ENCODE data around the gene RAD51D. TPM values are rescaled to one million over a fixed set of nuclear protein-coding genes. Genes with fewer than 3 reads are reported as not detected.

RAD51D gene
- total RNA-seq, 1 donor from 2014 or later = 22.9 TPM

GRCh38 chr17:35052780-35053179 is 66.9 kb downstream of the RAD51D start:
- H3K4me3 Mint-ChIP-seq = no peak overlapping the region

GRCh38 chr17:35052241-35052610 is 67.4 kb downstream of the RAD51D start:
- CTCF ChIA-PET = no interaction called here
- Mint-ChIP-seq H3K27ac (peak overlapping the region; percentile 86), H3K4me1 (peaks cover 50% of the 10 kb centered on the region), H3K36me3 (ENCODE audit: low read depth) (peaks cover 3% of the 10 kb centered on the region), H3K4me3 (no peak overlapping the region), H3K27me3 (no peaks in the 10 kb centered on the region), H3K9me3 (no peaks in the 10 kb centered on the region)
- POLR2A ChIA-PET = interaction anchor here (1.5 to 2.4 kb wide), 2 partner anchors 11 to 36 kb away, joined by 3 to 18 read pairs; partner anchors contain the start of gene RFFL
- ATAC-seq (ENCODE audit: low read depth) = no peak
- DNase-seq = no peak
- TF ChIP-seq CTCF (IDR thresholded peaks at IDR 0.05) = no peak
- intact Hi-C loops (cut with micrococcal nuclease) = no loop called here

More at GRCh38 chr17:35052780-35053179, 66.9 kb downstream of the RAD51D start:
- no peak for ATAC-seq (ENCODE audit: low read depth)
- no peak for DNase-seq
- no peaks in the 10 kb centered on the region for H3K9me3 Mint-ChIP-seq
- peaks cover 7% of the 10 kb centered on the region for H3K36me3 Mint-ChIP-seq (ENCODE audit: low read depth)
- H3K4me1 Mint-ChIP-seq = peaks cover 50% of the 10 kb centered on the region
- no peak for TF ChIP-seq CTCF (IDR thresholded peaks at IDR 0.05)
- H3K27me3 Mint-ChIP-seq = no peaks in the 10 kb centered on the region
- CTCF ChIA-PET = no interaction called here
- peak overlapping the region; percentile 86 for H3K27ac Mint-ChIP-seq
- intact Hi-C loops (cut with micrococcal nuclease) = no loop called here
- POLR2A ChIA-PET = interaction anchor here (1.5 kb wide), 1 partner anchor 35 kb away, joined by 3 read pairs; no protein-coding TSS in a partner anchor

GRCh38 chr17:35051579-35052240 is 68.0 kb downstream of the RAD51D start:
- H3K4me3 Mint-ChIP-seq = peak overlapping the region; percentile 54
- no peaks in the 10 kb centered on the region for H3K27me3 Mint-ChIP-seq
- peaks cover 55% of the 10 kb centered on the region for H3K4me1 Mint-ChIP-seq
- ChIA-PET POLR2A (interaction anchor here (2.4 kb wide), 1 partner anchor 12 kb away, joined by 18 read pairs; the partner anchor contains the start of gene RFFL), CTCF (interaction anchor here (0.9 kb wide), 1 partner anchor 92 kb away, joined by 3 read pairs; no protein-coding TSS in a partner anchor)
- H3K9me3 Mint-ChIP-seq = no peaks in the 10 kb centered on the region
- DNase-seq (no peak), ATAC-seq (ENCODE audit: low read depth) (peak; percentile 29)
- intact Hi-C loops (cut with micrococcal nuclease) = loop anchor here (1.0 kb wide), 2 partner anchors 12 to 38 kb away; partner anchors contain the start of gene RFFL
- no peak for TF ChIP-seq CTCF (IDR thresholded peaks at IDR 0.05)
- H3K36me3 Mint-ChIP-seq (ENCODE audit: low read depth) = peaks cover 3% of the 10 kb centered on the region
- peak overlapping the region; percentile 86 for H3K27ac Mint-ChIP-seq

- no peaks in the 10 kb centered on the region for H3K9me3 Mint-ChIP-seq
- H3K27me3 Mint-ChIP-seq = no peaks in the 10 kb centered on the region
- CTCF ChIA-PET = interaction anchor here (0.9 kb wide), 1 partner anchor 92 kb away, joined by 3 read pairs; no protein-coding TSS in a partner anchor
- H3K4me3 Mint-ChIP-seq = peak overlapping the region; percentile 54
- DNase-seq = no peak
- peaks cover 61% of the 10 kb centered on the region for H3K4me1 Mint-ChIP-seq
- H3K27ac Mint-ChIP-seq = peak overlapping the region; percentile 86
- peaks cover 3% of the 10 kb centered on the region for H3K36me3 Mint-ChIP-seq (ENCODE audit: low read depth)
- POLR2A ChIA-PET = interaction anchor here (2.4 kb wide), 1 partner anchor 12 kb away, joined by 18 read pairs; the partner anchor contains the start of gene RFFL
- peak; percentile 64 for ATAC-seq (ENCODE audit: low read depth)
- intact Hi-C loops (cut with micrococcal nuclease) = loop anchor here (1.0 kb wide), 2 partner anchors 12 to 38 kb away; partner anchors contain the start of gene RFFL
- TF ChIP-seq CTCF (IDR thresholded peaks at IDR 0.05) = no peak
Observed at GRCh38 chr17:35051183-35051578, 68.5 kb downstream of the RAD51D start.

- ATAC-seq (ENCODE audit: low read depth) (no peak), DNase-seq (no peak)
- H3K4me3 Mint-ChIP-seq = no peak overlapping the region
- ChIA-PET POLR2A (interaction anchor here (2.4 kb wide), 1 partner anchor 13 kb away, joined by 18 read pairs; the partner anchor contains the start of gene RFFL), CTCF (no interaction called here)
- no peak for TF ChIP-seq CTCF (IDR thresholded peaks at IDR 0.05)
- peak overlapping the region; percentile 57 for H3K27ac Mint-ChIP-seq
- H3K36me3 Mint-ChIP-seq (ENCODE audit: low read depth) = peaks cover 3% of the 10 kb centered on the region
- no peaks in the 10 kb centered on the region for H3K9me3 Mint-ChIP-seq
- intact Hi-C loops (cut with micrococcal nuclease) = no loop called here
- peaks cover 71% of the 10 kb centered on the region for H3K4me1 Mint-ChIP-seq
- no peaks in the 10 kb centered on the region for H3K27me3 Mint-ChIP-seq
Observed at GRCh38 chr17:35050170-35050569, 69.5 kb downstream of the RAD51D start.

All from activated B cell treated with CpG ODN at 0.5 μM for 24 hours (primary cell).